ENCODE data around the gene VEGFB.

- TF ChIP-seq, protein P1, sequence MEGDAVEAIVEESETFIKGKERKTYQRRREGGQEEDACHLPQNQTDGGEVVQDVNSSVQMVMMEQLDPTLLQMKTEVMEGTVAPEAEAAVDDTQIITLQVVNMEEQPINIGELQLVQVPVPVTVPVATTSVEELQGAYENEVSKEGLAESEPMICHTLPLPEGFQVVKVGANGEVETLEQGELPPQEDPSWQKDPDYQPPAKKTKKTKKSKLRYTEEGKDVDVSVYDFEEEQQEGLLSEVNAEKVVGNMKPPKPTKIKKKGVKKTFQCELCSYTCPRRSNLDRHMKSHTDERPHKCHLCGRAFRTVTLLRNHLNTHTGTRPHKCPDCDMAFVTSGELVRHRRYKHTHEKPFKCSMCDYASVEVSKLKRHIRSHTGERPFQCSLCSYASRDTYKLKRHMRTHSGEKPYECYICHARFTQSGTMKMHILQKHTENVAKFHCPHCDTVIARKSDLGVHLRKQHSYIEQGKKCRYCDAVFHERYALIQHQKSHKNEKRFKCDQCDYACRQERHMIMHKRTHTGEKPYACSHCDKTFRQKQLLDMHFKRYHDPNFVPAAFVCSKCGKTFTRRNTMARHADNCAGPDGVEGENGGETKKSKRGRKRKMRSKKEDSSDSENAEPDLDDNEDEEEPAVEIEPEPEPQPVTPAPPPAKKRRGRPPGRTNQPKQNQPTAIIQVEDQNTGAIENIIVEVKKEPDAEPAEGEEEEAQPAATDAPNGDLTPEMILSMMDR (IDR thresholded peaks at IDR 0.05): no peak
- TF ChIP-seq POLR2A (IDR thresholded peaks at IDR 0.05): no peak
Observed at GRCh38 chr11:64219354-64219684, 15.1 kb upstream of the VEGFB start.
